ENCODE data around the gene ANOS1. TPM values are rescaled to one million over a fixed set of nuclear protein-coding genes. Genes with fewer than 3 reads are reported as not detected.

ANOS1 gene
- total RNA-seq, 1 donor from 2014 or later = 0.04 TPM

DNA sequence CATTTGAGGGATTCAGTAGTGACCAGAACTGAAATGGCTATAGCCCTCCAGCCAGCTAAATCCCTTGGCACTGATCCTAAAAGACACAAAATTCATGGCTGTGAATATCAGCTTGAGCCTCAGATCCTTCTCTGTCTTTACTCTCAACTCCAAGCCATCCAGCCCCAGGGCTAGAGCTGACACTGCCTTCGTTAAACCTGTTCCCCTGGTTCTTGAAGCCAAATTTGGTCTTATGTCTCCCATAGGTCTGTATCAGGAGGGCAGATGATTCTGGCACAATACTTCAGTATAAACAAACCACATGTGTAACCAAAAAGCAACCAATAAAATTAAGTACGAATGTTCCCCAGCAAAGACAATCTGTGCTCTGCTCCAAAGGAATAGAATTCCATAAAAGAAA, 78.0 kb downstream of the ANOS1 start:
- ATAC-seq (ENCODE audit: low read depth) (no peak), DNase-seq (no peak)
- Mint-ChIP-seq H3K4me1 (no peaks in the 10 kb centered on the region), H3K27ac (no peak overlapping the region), H3K9me3 (no peaks in the 10 kb centered on the region), H3K27me3 (no peaks in the 10 kb centered on the region), H3K4me3 (no peak overlapping the region), H3K36me3 (ENCODE audit: low read depth) (no peaks in the 10 kb centered on the region)
- TF ChIP-seq, protein P1, sequence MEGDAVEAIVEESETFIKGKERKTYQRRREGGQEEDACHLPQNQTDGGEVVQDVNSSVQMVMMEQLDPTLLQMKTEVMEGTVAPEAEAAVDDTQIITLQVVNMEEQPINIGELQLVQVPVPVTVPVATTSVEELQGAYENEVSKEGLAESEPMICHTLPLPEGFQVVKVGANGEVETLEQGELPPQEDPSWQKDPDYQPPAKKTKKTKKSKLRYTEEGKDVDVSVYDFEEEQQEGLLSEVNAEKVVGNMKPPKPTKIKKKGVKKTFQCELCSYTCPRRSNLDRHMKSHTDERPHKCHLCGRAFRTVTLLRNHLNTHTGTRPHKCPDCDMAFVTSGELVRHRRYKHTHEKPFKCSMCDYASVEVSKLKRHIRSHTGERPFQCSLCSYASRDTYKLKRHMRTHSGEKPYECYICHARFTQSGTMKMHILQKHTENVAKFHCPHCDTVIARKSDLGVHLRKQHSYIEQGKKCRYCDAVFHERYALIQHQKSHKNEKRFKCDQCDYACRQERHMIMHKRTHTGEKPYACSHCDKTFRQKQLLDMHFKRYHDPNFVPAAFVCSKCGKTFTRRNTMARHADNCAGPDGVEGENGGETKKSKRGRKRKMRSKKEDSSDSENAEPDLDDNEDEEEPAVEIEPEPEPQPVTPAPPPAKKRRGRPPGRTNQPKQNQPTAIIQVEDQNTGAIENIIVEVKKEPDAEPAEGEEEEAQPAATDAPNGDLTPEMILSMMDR (IDR thresholded peaks at IDR 0.05) = no peak
- ChIA-PET POLR2A (no interaction called here), CTCF (no interaction called here)
- intact Hi-C loops (cut with micrococcal nuclease) = no loop called here

DNA sequence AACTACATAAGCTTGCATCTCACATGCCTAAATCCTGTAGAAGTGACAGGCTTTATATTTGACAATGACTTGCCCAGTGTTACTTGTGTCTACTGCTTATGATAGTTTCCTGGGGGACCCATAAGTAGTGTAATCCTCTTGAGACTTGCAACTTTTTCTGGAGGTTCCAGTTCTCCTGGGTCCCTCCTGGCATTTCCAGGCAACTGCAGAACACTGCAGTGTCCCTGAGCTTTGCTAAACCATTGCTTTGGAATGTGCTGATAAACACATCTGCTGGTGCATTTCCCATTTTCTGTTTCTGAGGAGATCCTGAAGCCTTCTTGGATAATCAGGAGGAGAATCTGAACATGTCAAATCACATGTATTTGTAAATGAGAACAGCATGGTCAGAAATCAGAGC, 82.0 kb downstream of the ANOS1 start:
- intact Hi-C loops (cut with micrococcal nuclease) = no loop called here
- Mint-ChIP-seq H3K9me3 (no peaks in the 10 kb centered on the region), H3K4me1 (no peaks in the 10 kb centered on the region), H3K36me3 (ENCODE audit: low read depth) (no peaks in the 10 kb centered on the region), H3K27me3 (no peaks in the 10 kb centered on the region), H3K27ac (no peak overlapping the region), H3K4me3 (no peak overlapping the region)
- DNase-seq (no peak), ATAC-seq (ENCODE audit: low read depth) (no peak)
- POLR2A ChIA-PET = no interaction called here
- TF ChIP-seq, protein P1 (IDR thresholded peaks at IDR 0.05) = no peak
- CTCF ChIA-PET = no interaction called here

DNA sequence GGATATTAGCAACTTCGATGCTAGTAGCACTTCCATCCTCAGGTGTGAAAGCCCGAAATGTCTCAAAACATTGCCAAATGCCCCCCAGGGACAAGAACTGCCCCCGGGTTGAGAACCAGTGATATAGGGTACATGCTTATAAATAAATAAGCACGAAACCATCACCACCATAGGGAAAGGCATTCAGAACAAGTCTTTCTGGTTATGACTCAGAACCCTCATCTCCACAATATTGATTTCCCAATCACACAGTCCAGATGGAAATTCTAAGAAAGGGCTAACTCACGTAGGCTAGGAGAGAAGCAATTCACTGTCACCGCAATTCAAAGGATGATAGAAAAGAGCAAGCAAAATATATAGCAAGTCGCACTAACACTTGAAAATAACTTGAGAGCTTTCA, 84.8 kb downstream of the ANOS1 start:
- no peak overlapping the region for H3K27ac Mint-ChIP-seq
- no peak for DNase-seq
- no peaks in the 10 kb centered on the region for H3K27me3 Mint-ChIP-seq
- ChIA-PET POLR2A (no interaction called here), CTCF (no interaction called here)
- no peaks in the 10 kb centered on the region for H3K9me3 Mint-ChIP-seq
- intact Hi-C loops (cut with micrococcal nuclease) = no loop called here
- no peak overlapping the region for H3K4me3 Mint-ChIP-seq
- ATAC-seq (ENCODE audit: low read depth) = no peak
- no peaks in the 10 kb centered on the region for H3K4me1 Mint-ChIP-seq
- TF ChIP-seq, protein P1 (IDR thresholded peaks at IDR 0.05) = no peak
- no peaks in the 10 kb centered on the region for H3K36me3 Mint-ChIP-seq (ENCODE audit: low read depth)

DNA sequence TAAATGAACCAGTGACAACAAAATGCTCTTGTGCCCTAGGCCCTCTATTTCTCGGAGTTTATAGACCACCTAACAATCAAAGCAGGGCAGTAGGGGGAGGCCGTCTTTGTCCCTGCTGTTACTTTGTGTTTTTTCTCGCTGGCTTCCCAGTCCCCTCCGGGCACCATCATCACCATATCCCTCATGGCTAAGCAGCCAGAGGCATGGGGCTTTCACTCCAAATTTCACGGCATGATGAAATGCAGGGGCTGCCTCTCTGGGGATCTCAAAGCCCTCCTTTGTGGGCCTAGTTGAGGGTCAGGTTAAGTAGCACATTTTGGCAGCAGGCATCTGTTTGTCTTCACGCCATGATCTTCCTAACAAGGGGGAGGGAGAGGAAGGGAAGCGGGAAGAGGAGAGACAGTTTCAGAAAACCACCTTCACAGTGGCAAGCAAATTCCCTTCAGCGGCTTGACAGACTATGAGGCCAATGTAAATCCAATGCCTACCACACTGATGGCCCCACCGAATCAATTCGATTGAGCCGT, 91.9 kb downstream of the ANOS1 start:
- no peaks in the 10 kb centered on the region for H3K9me3 Mint-ChIP-seq
- DNase-seq (no peak), ATAC-seq (ENCODE audit: low read depth) (no peak)
- no peaks in the 10 kb centered on the region for H3K27me3 Mint-ChIP-seq
- intact Hi-C loops (cut with micrococcal nuclease) = no loop called here
- ChIA-PET POLR2A (no interaction called here), CTCF (no interaction called here)
- TF ChIP-seq, protein P1 (IDR thresholded peaks at IDR 0.05) = no peak
- H3K4me3 Mint-ChIP-seq = no peak overlapping the region
- H3K36me3 Mint-ChIP-seq (ENCODE audit: low read depth) = no peaks in the 10 kb centered on the region
- no peak overlapping the region for H3K27ac Mint-ChIP-seq
- no peaks in the 10 kb centered on the region for H3K4me1 Mint-ChIP-seq

DNA sequence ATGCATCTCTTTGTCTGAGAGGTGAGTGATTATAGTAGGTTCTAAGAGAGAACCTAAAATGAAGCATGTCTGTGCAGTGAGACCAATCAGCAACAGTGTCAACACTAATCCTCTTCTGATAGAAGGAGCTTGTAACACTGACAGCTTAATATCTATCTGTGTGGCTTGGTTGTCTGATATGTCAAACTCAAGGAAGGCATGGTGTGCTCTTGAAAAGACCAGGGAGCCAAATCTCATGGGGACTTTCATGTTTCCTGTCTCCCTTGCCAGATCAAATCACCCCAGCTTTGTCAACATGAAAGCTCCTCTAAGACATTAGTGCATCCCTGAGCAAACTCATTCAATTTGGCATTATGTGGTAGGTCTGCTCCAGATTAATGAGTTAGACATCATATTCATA, 95.4 kb downstream of the ANOS1 start:
- H3K4me1 Mint-ChIP-seq = no peaks in the 10 kb centered on the region
- CTCF ChIA-PET = interaction anchor here (0.6 kb wide), 1 partner anchor 924 kb away, joined by 5 read pairs; no protein-coding TSS in a partner anchor

More for the DNA sequence above, 95.4 kb downstream of the ANOS1 start:
- POLR2A ChIA-PET = no interaction called here
- Mint-ChIP-seq H3K9me3 (no peaks in the 10 kb centered on the region), H3K27ac (no peak overlapping the region), H3K27me3 (no peaks in the 10 kb centered on the region), H3K36me3 (ENCODE audit: low read depth) (no peaks in the 10 kb centered on the region), H3K4me3 (no peak overlapping the region)
- ATAC-seq (ENCODE audit: low read depth) = no peak
- TF ChIP-seq, protein P1 (IDR thresholded peaks at IDR 0.05) = no peak
- DNase-seq = no peak
- intact Hi-C loops (cut with micrococcal nuclease) = no loop called here

Measured in activated B cell treated with CpG ODN at 0.5 μM for 24 hours (primary cell).